ENCODE data around the gene LENEP. TPM values are rescaled to one million over a fixed set of nuclear protein-coding genes. Genes with fewer than 3 reads are reported as not detected.

LENEP gene
- total and polyA plus RNA-seq, 2 donors (not counting 1 experiment from before 2014, with no cell fraction given): not detected

- H3K9ac ChIP-seq (ENCODE audit: insufficient read depth, low read length): no peak overlapping the region
- no peaks in the 10 kb centered on the region for H4K20me1 ChIP-seq (ENCODE audit: control insufficient read depth, extremely low read depth, insufficient read depth, low read length)
- H3K27ac ChIP-seq (ENCODE audit: insufficient read depth, low read length): no peak overlapping the region
- no peaks in the 10 kb centered on the region for H3K27me3 ChIP-seq (ENCODE audit: control insufficient read depth, insufficient read depth, low read length)
- H3K9me3 ChIP-seq (ENCODE audit: control insufficient read depth, insufficient read depth, low read depth, low read length): no peaks in the 10 kb centered on the region
- TF ChIP-seq EZH2 (IDR thresholded peaks at IDR 0.05; ENCODE audit: low read length, missing control alignments): no peak
- no peak for TF ChIP-seq CTCF (conservative IDR thresholded peaks at IDR 0.05 in 1 of 2, IDR thresholded peaks at IDR 0.05 in 1 of 2; ENCODE audit: low read depth in 1 of 2, low read length in 2 of 2)
- H2AFZ ChIP-seq (ENCODE audit: low read length): no peak overlapping the region
- no peak overlapping the region for H3K4me2 ChIP-seq (ENCODE audit: extremely low read depth, insufficient read depth, low read length)
- DNase-seq (ENCODE audit: low read depth in 2 of 2): peak in 1 of 2 donors; percentile 55
- H3K36me3 ChIP-seq (ENCODE audit: control insufficient read depth, insufficient read depth, low read length): peaks cover 8% of the 10 kb centered on the region
- peaks cover 13% of the 10 kb centered on the region for H3K79me2 ChIP-seq (ENCODE audit: control insufficient read depth, insufficient read depth, low read length)
- peaks cover 5% of the 10 kb centered on the region for H3K4me1 ChIP-seq (ENCODE audit: control insufficient read depth, extremely low read depth, insufficient read depth, low read length)
- H3K4me3 ChIP-seq (replicated peaks in 1 of 4; ENCODE audit: control extremely low read depth in 1 of 4, insufficient read depth in 1 of 4, low read depth in 3 of 4, low read length in 4 of 4): no peak overlapping the region
Observed at GRCh38 chr1:154987326-154987725, 6.1 kb upstream of the LENEP start.

GRCh38 chr1:154988058-154988954 is 5.1 kb upstream of the LENEP start:
- TF ChIP-seq CTCF (conservative IDR thresholded peaks at IDR 0.05 in 1 of 2, IDR thresholded peaks at IDR 0.05 in 1 of 2; ENCODE audit: low read depth in 1 of 2, low read length in 2 of 2) (peak in 1 of 2 donors; percentile 4), EZH2 (IDR thresholded peaks at IDR 0.05; ENCODE audit: low read length, missing control alignments) (no peak)
- no peaks in the 10 kb centered on the region for H3K9me3 ChIP-seq (ENCODE audit: control insufficient read depth, insufficient read depth, low read depth, low read length)
- H3K27ac ChIP-seq (ENCODE audit: insufficient read depth, low read length): no peak overlapping the region
- no peaks in the 10 kb centered on the region for H4K20me1 ChIP-seq (ENCODE audit: control insufficient read depth, extremely low read depth, insufficient read depth, low read length)
- H2AFZ ChIP-seq (ENCODE audit: low read length): no peak overlapping the region
- H3K4me1 ChIP-seq (ENCODE audit: control insufficient read depth, extremely low read depth, insufficient read depth, low read length): peaks cover 2% of the 10 kb centered on the region
- peaks cover 8% of the 10 kb centered on the region for H3K36me3 ChIP-seq (ENCODE audit: control insufficient read depth, insufficient read depth, low read length)
- no peak overlapping the region for H3K4me2 ChIP-seq (ENCODE audit: extremely low read depth, insufficient read depth, low read length)
- H3K79me2 ChIP-seq (ENCODE audit: control insufficient read depth, insufficient read depth, low read length): peaks cover 12% of the 10 kb centered on the region
- DNase-seq (ENCODE audit: low read depth in 2 of 2): no peak
- no peak overlapping the region for H3K9ac ChIP-seq (ENCODE audit: insufficient read depth, low read length)
- no peak overlapping the region for H3K4me3 ChIP-seq (replicated peaks in 1 of 4; ENCODE audit: control extremely low read depth in 1 of 4, insufficient read depth in 1 of 4, low read depth in 3 of 4, low read length in 4 of 4)
- no peaks in the 10 kb centered on the region for H3K27me3 ChIP-seq (ENCODE audit: control insufficient read depth, insufficient read depth, low read length)

GRCh38 chr1:154989195-154989860 is 4.1 kb upstream of the LENEP start:
- H3K4me2 ChIP-seq (ENCODE audit: extremely low read depth, insufficient read depth, low read length): no peak overlapping the region
- peaks cover 8% of the 10 kb centered on the region for H3K36me3 ChIP-seq (ENCODE audit: control insufficient read depth, insufficient read depth, low read length)
- TF ChIP-seq EZH2 (IDR thresholded peaks at IDR 0.05; ENCODE audit: low read length, missing control alignments): no peak
- H3K4me1 ChIP-seq (ENCODE audit: control insufficient read depth, extremely low read depth, insufficient read depth, low read length): no peaks in the 10 kb centered on the region
- H3K9me3 ChIP-seq (ENCODE audit: control insufficient read depth, insufficient read depth, low read depth, low read length): no peaks in the 10 kb centered on the region
- DNase-seq (ENCODE audit: low read depth in 2 of 2): no peak
- no peak overlapping the region for H3K27ac ChIP-seq (ENCODE audit: insufficient read depth, low read length)
- H2AFZ ChIP-seq (ENCODE audit: low read length): no peak overlapping the region
- H3K4me3 ChIP-seq (replicated peaks in 1 of 4; ENCODE audit: control extremely low read depth in 1 of 4, insufficient read depth in 1 of 4, low read depth in 3 of 4, low read length in 4 of 4): no peak overlapping the region
- H4K20me1 ChIP-seq (ENCODE audit: control insufficient read depth, extremely low read depth, insufficient read depth, low read length): no peaks in the 10 kb centered on the region
- peaks cover 3% of the 10 kb centered on the region for H3K79me2 ChIP-seq (ENCODE audit: control insufficient read depth, insufficient read depth, low read length)
- no peak overlapping the region for H3K9ac ChIP-seq (ENCODE audit: insufficient read depth, low read length)
- no peaks in the 10 kb centered on the region for H3K27me3 ChIP-seq (ENCODE audit: control insufficient read depth, insufficient read depth, low read length)
